Psoas muscle (tissue), 8 donors: Measurements from ENCODE around the gene KLHL29. TPM values are rescaled to one million over a fixed set of nuclear protein-coding genes. Genes with fewer than 3 reads are reported as not detected.

Experiments used
- ATAC-seq, 4 donors: fragments of 200-7000 bp; cut with Tn5 transposase; one replicate each; pipeline ENCODE4 v1.9.1; 2020; ENCODE audit warnings: moderate library complexity in 3 of 4, mild to moderate bottlenecking in 2 of 4
- DNase-seq, 2 donors: peaks; one replicate each; pipeline ENCODE4 v3.0.0-alpha.2; 2020
- H3K27ac ChIP-seq: fragments of 200-600 bp; one replicate; pipeline ENCODE4 v1.8.0; 2022
- H3K27me3 ChIP-seq, 3 donors: fragments of 200-600 bp in 1 of 3; one replicate each; pipeline versions ENCODE4 v1.6.1 to v1.8.0; 2013 to 2022; ENCODE audit warnings: low read length in 2 of 3, mild to moderate bottlenecking in 2 of 3, moderate library complexity in 1 of 3; ENCODE audit not compliant: insufficient read depth in 3 of 3
- H3K36me3 ChIP-seq, 2 donors: fragments of 200-600 bp in 1 of 2; one replicate each; pipeline versions ENCODE4 v1.6.1 to v1.8.0; 2013 to 2022; ENCODE audit warnings: low read depth in 1 of 2, mild to moderate bottlenecking in 1 of 2, moderate library complexity in 1 of 2; ENCODE audit not compliant: insufficient read depth in 1 of 2
- H3K4me1 ChIP-seq: fragments of 200-600 bp; one replicate; pipeline ENCODE4 v1.8.0; 2022
- H3K4me3 ChIP-seq: fragments of 200-600 bp; one replicate; pipeline ENCODE4 v1.8.0; 2022; ENCODE audit warnings: mild to moderate bottlenecking
- H3K9me3 ChIP-seq: fragments of 200-600 bp; one replicate; pipeline ENCODE4 v1.8.0; 2022
- CTCF ChIP-seq: fragments of 200-600 bp; IDR thresholded peaks from one replicate; pipeline ENCODE4 v1.8.0; 2022; ENCODE audit warnings: antibody characterized with exemption
- WGBS, 3 donors: extraction: QIAGEN DNeasy Blood & Tissue Kit; methylation state at CpG; one replicate each; pipeline versions ENCODE4 v1.1.6 to v1.1.7; 2013; 5-methylcytosine and 5-hydroxymethylcytosine counted together
- intact Hi-C, 2 donors: fragments of 100-400 bp; cut with DNase I; formaldehyde crosslinking; loops; one replicate each; pipeline versions ENCODE4 v1.11.0 to v1.14.2; 2022
- polyA plus RNA-seq, 3 donors: library from polyadenylated mRNA; stranded (reverse); fragments of 200-250 nt; gene quantifications; one replicate each; pipeline ENCODE4 v1.2.3, GENCODE V29; 2013
- total RNA-seq, 4 donors: library from RNA; stranded (reverse); fragmentation: NEBNext Ultra II Directional in 2 of 4; extraction: Animal tissue kit (Norgen Biotek cat#: 25700) in 2 of 4; gene quantifications; one replicate each; pipeline versions ENCODE4 v1.2.1 to v1.2.4, GENCODE V29; 2021 to 2023
- donor health status: healthy with polysubstance abuse.
- donor health status: DM: no; HTN: no; CAD: no; lungs with moderate emphysema.
- donor health status: Bipolar disorder and iron deficiency.
- donor health status: healthy.
- donor health status: DM: yes; HTN: yes; CAD: no.
- donor health status: DM: no; HTN: no; CAD: no.
- donor health status: DM: no; HTN: no; CAD: no.
- donor health status: DM: yes; HTN: yes; CAD: no.

Gene KLHL29
- total and polyA plus RNA-seq, 7 donors = 4.4 to 14.1 (median 6.8) TPM

DNA sequence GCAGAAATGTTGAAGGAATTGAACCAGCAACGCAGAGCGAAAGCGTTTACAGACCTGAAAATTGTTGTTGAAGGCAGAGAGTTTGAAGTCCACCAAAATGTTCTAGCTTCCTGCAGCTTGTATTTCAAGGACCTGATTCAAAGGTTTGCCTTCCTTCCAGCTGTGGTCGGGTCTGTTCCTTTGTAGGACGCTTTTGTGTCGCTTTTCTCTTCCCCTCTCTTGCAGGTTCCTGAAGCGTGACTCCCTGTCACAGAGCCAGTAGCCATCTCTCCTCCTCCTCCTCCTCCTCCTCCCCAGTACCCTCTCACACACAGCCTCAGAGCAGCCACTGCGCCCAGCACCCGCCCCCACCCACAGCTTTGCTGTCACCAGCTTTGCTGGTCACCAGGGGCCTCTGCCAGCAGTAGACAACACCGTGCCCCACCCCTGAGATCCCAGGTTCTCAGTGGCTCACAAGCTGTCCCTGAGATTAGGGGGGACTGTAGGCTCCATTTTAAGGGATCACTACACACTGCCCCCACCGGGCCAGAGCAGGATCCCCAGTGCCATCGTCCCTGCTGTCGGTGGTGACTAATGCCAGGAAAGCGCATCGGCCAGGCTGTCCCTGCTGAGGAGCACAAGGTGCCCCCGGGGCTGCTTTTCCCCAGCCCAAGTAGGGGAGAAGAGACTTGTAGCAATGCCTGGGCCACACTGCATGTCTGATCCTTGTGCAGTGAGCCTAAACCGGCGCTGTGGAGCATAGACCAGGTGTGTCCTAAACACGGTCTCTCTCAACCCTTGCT, 299.6 kb downstream of the KLHL29 start:
- ATAC-seq = peak in 2 of 4 donors; percentile 22 to 28
- Histone ChIP-seq H3K36me3 (no peaks in the 10 kb centered on the region), H3K9me3 (no peaks in the 10 kb centered on the region), H3K4me3 (no peak overlapping the region), H3K4me1 (no peaks in the 10 kb centered on the region), H3K27ac (no peak overlapping the region), H3K27me3 (peaks cover 0 to 2% (median 0%) of the 10 kb centered on the region in 3 donors)
- TF ChIP-seq CTCF = no peak
- no peak for DNase-seq
- intact Hi-C loops = no loop called here
- WGBS, 3 donors = 55 to 62% (median 61%) methylated on average over 19 of the region's 19 CpGs

DNA sequence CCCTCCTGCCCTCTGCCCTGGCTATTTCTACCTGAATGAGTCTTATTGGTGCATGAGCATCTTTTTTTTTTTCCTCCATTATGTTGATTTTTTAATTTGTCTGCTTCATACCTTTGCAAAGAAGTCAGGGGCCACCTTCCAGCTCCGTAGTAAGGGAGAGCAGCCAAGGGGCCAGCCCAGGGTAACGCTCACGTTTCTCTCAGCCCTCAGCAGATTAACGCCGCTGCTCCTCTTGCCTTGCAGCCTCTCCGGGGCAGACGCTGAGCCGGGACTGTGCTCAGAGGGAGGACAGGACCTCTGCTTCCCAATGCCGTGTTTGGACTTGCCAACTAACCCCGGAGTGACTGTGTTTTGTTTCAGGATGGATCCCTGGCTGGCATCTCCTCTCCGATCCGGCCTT, 300.2 kb downstream of the KLHL29 start:
- TF ChIP-seq CTCF = no peak
- ATAC-seq (no peak), DNase-seq (no peak)
- intact Hi-C loops = no loop called here
- no peaks in the 10 kb centered on the region for H3K4me1 ChIP-seq
- no peaks in the 10 kb centered on the region for H3K36me3 ChIP-seq
- no peaks in the 10 kb centered on the region for H3K9me3 ChIP-seq
- no peak overlapping the region for H3K27ac ChIP-seq
- peaks cover 0 to 2% (median 0%) of the 10 kb centered on the region in 3 donors for H3K27me3 ChIP-seq
- no peak overlapping the region for H3K4me3 ChIP-seq
- WGBS, 3 donors = 32 to 40% (median 36%) methylated on average over 12 of the region's 12 CpGs

DNA sequence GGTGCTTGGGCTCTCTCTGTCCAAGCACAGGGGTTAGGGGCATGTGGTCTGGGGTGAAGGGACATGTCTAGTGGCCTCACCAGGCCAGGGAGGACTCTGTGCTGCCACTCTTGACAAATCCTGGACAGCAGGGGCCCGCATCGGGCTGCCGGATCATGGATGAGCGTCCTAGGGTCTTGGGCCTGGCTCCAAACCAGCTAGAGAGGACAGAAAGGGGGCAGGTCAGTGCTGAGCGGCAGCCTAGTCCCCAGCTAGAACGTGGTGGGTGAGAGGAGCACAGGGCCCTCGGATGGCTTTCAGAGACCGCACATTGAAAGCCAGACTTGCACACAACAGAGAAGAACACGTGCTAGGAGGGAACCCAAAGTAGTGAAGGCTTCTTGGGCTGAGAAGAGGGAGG, 300.7 kb downstream of the KLHL29 start:
- ATAC-seq = no peak
- Histone ChIP-seq H3K9me3 (no peaks in the 10 kb centered on the region), H3K36me3 (no peaks in the 10 kb centered on the region), H3K4me1 (no peaks in the 10 kb centered on the region), H3K27ac (no peak overlapping the region), H3K27me3 (peaks cover 0 to 2% (median 0%) of the 10 kb centered on the region in 3 donors), H3K4me3 (no peak overlapping the region)
- no peak for DNase-seq
- intact Hi-C loops = no loop called here
- WGBS, 3 donors = 82 to 88% (median 83%) methylated on average over 9 of the region's 9 CpGs
- no peak for TF ChIP-seq CTCF

DNA sequence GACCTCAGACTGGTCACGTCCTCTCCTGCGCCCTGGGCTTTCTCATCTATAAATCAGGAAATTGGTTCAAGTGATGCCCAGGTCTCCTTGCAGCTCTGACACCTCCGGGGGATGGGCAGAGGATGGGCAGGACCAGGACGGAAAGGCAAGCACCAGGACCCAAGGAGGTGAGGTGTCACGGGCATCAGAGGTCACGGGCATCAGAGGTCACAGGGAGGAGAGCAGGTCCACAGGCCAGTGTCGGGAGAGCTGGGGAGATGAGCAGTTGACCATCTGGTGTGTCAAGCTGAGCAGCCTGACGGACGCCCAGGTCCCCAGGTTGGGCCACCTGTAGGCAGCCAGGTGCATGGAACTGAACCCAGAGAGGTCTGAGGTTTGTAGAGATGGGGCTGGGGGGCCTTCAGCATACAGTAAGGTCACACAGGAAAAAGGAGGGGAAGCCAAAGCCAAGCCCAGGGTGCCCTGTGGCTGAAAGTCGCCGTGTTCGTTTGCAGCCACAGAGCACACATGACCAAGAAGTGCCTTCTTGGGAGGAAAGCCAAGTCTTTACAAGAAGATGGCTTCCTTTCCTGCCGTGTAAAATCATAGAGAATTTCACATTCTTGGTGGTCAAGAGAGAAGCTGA, 301.5 kb downstream of the KLHL29 start:
- intact Hi-C loops = no loop called here
- 86 to 91% (median 90%) methylated on average over 13 of the region's 13 CpGs for WGBS, 3 donors
- H3K36me3 ChIP-seq = peaks cover 0 to 3% of the 10 kb centered on the region in 2 donors
- no peak for TF ChIP-seq CTCF
- ATAC-seq (no peak), DNase-seq (peak; percentile 5 to 48)
- H3K27ac ChIP-seq = no peak overlapping the region
- peaks cover 0 to 2% (median 0%) of the 10 kb centered on the region in 3 donors for H3K27me3 ChIP-seq
- H3K9me3 ChIP-seq = no peaks in the 10 kb centered on the region
- H3K4me1 ChIP-seq = no peaks in the 10 kb centered on the region
- no peak overlapping the region for H3K4me3 ChIP-seq
